GM23248 (cell line): Measurements from ENCODE around the gene VAV2. TPM values are rescaled to one million over a fixed set of nuclear protein-coding genes. Genes with fewer than 3 reads are reported as not detected.

Experiments used
- DNase-seq: peaks from one replicate; pipeline ENCODE4 v3.0.0-alpha.2; 2015
- H2AFZ ChIP-seq: fragments of 200-600 bp; sonication (generic); 2 replicates; pipeline ENCODE4 v1.6.1; 2016; ENCODE audit warnings: antibody characterized with exemption
- H3F3A ChIP-seq: fragments of 200-600 bp; sonication (generic); 2 replicates; pipeline ENCODE4 v1.6.1; 2016; ENCODE audit warnings: mild to moderate bottlenecking, antibody characterized with exemption, mixed run types; ENCODE audit not compliant: insufficient read depth
- H3K27ac ChIP-seq: fragments of 200-600 bp; sonication (generic); 2 replicates; pipeline ENCODE4 v1.5.1; 2016; ENCODE audit warnings: mild to moderate bottlenecking
- H3K27me3 ChIP-seq: fragments of 200-600 bp; sonication (generic); replicated peaks from 2 replicates; pipeline ENCODE4 v1.6.1; 2016; ENCODE audit warnings: mild to moderate bottlenecking; ENCODE audit not compliant: insufficient read depth
- H3K36me3 ChIP-seq: fragments of 200-600 bp; sonication (generic); 2 replicates; pipeline ENCODE4 v1.6.1; 2016; ENCODE audit warnings: low read depth, mild to moderate bottlenecking
- H3K4me1 ChIP-seq: fragments of 200-600 bp; sonication (generic); 2 replicates; pipeline ENCODE4 v1.6.1; 2016; ENCODE audit warnings: mild to moderate bottlenecking; ENCODE audit not compliant: insufficient read depth
- H3K4me2 ChIP-seq: fragments of 200-600 bp; sonication (generic); one replicate; pipeline ENCODE4 v1.6.1; 2016; ENCODE audit warnings: mild to moderate bottlenecking; ENCODE audit not compliant: unreplicated experiment
- H3K4me3 ChIP-seq: fragments of 200-600 bp; sonication (generic); 2 replicates; pipeline ENCODE4 v1.5.1; 2016; ENCODE audit warnings: mild to moderate bottlenecking
- H3K79me2 ChIP-seq: fragments of 200-600 bp; sonication (generic); 2 replicates; pipeline ENCODE4 v1.6.1; 2016; ENCODE audit warnings: mild to moderate bottlenecking; ENCODE audit not compliant: insufficient read depth
- H3K9ac ChIP-seq: fragments of 200-600 bp; sonication (generic); 2 replicates; pipeline ENCODE4 v1.6.1; 2016; ENCODE audit warnings: mild to moderate bottlenecking
- H3K9me2 ChIP-seq: fragments of 200-600 bp; sonication (generic); 2 replicates; pipeline ENCODE4 v1.6.1; 2016; ENCODE audit warnings: mixed run types, mild to moderate bottlenecking, moderate library complexity; ENCODE audit not compliant: insufficient read depth
- H3K9me3 ChIP-seq: fragments of 200-600 bp; sonication (generic); one replicate; pipeline ENCODE4 v1.6.1; 2017; ENCODE audit warnings: low read depth
- H4K20me1 ChIP-seq: fragments of 200-600 bp; sonication (generic); 2 replicates; pipeline ENCODE4 v1.6.0; 2016; ENCODE audit not compliant: insufficient read depth
- EZH2 ChIP-seq: fragments of 200-600 bp; sonication (generic); IDR thresholded peaks from 2 replicates; pipeline ENCODE4 v1.6.1; 2018; ENCODE audit warnings: antibody characterized with exemption, mild to moderate bottlenecking; ENCODE audit not compliant: insufficient read depth, poor library complexity, severe bottlenecking
- EZH2phosphoT487 ChIP-seq: fragments of 200-600 bp; sonication (generic); IDR thresholded peaks from 2 replicates; pipeline ENCODE4 v1.6.1; 2018; ENCODE audit warnings: antibody characterized with exemption, moderate library complexity, mild to moderate bottlenecking, low read depth; ENCODE audit not compliant: insufficient read depth
- WGBS, 2 experiments: methylation state at CpG; one replicate each; pipeline ENCODE4 v1.1.6; 2015 to 2017; ENCODE audit warnings: low lambda C conversion rate in 2 of 2, low coverage in 1 of 2; ENCODE audit errors: missing lambda C conversion rate in 2 of 2; 5-methylcytosine and 5-hydroxymethylcytosine counted together
- in situ Hi-C: fragments of 300-500 bp; cut with MboI; formaldehyde crosslinking; loops from 2 replicates; pipeline ENCODE4 v1.15.0; 2020
- polyA plus RNA-seq: library from polyadenylated mRNA; unstranded; fragments of >200 nt; fragmentation: Nextera tagmentation; extraction: Ambion mirVana; gene quantifications from 2 replicates; pipeline ENCODE4 v1.2.1, GENCODE V29; 2016
- total RNA-seq: library from RNA; depleted of rRNA; stranded (reverse); fragments of >200 nt; shearing (Covaris generic); gene quantifications from 2 replicates; pipeline ENCODE4 v1.2.3, GENCODE V29; 2014

VAV2 gene
- total and polyA plus RNA-seq, 2 experiments from 2014 or later: 6.7 to 9.0 TPM

DNA sequence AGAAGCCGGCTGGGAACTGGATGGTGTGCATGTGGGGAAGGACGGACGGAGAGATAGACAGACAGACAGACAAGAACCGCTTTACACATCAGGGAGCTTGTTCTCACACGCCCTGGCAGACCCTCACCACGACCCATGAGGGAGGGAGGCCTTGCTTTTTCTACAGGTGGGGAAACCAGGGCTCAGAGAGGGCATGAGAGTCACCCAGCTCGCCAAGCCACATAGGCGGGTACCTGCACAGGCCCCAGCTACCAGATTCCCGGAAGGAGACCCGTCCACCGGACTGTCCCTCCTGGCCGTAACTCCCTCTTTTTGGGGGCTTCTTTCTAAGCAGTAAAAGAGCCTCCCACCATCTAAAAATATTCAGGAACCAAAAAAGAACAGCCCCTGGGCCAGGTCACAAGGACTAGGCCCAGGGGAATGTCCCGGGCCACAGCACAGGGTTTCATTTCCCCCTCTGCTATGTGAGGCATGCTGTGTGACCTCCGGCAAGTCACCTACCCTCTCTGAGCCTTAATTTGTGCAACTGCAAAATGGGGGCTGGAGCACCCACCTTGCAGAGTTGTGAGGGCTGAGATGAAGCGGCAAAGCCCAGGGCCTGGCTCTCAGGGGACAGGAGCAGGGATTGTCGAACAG is 169.6 kb downstream of the VAV2 start:
- in situ Hi-C loops: no loop called here
- WGBS, 2 experiments: 97% methylated on average over 16 of the region's 16 CpGs
- Histone ChIP-seq H3K9me3 (no peaks in the 10 kb centered on the region), H4K20me1 (no peaks in the 10 kb centered on the region), H3K4me2 (no peak overlapping the region), H3K27ac (no peak overlapping the region), H3K36me3 (no peaks in the 10 kb centered on the region), H3K79me2 (no peaks in the 10 kb centered on the region), H3K4me3 (no peak overlapping the region), H3F3A (no peaks in the 10 kb centered on the region), H3K27me3 (no peaks in the 10 kb centered on the region), H3K9ac (no peak overlapping the region), H3K4me1 (no peaks in the 10 kb centered on the region), H3K9me2 (no peaks in the 10 kb centered on the region), H2AFZ (no peak overlapping the region)
- no peak for TF ChIP-seq EZH2
- no peak for TF ChIP-seq EZH2phosphoT487
- no peak for DNase-seq

DNA sequence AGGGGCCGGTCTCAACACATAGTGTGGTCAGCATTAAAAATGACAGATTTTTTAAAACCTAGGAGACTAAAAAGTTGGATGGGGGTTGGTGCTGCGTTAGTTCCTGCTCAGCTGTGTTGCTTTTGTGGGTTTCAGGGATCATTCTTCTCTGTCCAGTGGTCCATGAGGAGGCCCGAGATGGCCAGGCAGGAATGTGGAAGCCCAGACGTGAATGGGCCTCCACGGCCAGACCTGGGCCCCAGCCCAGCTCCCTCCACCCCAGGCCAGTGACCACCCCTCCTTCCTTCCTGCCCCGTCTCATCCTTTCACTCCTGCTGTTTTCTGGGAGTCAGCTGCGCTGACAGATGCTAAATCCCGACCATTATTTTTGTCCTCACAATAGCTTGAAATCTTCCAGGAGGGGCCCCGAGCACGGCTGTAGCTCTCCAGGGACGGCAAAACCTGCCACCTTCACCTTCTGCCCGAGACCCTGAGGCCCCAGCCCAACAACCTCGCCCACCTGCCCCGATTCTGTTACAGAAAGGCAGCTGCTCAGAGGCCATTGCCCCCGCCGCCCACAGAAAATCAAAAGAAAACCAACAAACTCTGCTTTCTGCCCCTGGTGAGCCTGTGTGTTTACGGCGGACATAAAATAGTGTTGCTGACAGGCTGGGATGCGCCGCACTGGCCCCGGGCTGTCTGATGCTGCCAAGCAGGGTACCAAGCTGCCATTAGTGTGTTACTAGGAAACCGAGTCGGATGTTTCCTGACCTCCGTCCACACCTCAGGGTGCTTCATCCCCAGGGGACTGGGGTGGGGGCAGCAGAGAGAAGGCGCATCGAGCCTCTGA is 170.3 kb downstream of the VAV2 start:
- no peak overlapping the region for H3K4me2 ChIP-seq
- H3K27ac ChIP-seq: no peak overlapping the region
- no peaks in the 10 kb centered on the region for H4K20me1 ChIP-seq
- H3F3A ChIP-seq: no peaks in the 10 kb centered on the region
- 88 to 91% methylated on average over 24 to 26 of the region's 26 CpGs for WGBS, 2 experiments
- no peaks in the 10 kb centered on the region for H3K36me3 ChIP-seq
- H3K9me2 ChIP-seq: no peaks in the 10 kb centered on the region
- H3K79me2 ChIP-seq: no peaks in the 10 kb centered on the region
- no peak for DNase-seq
- TF ChIP-seq EZH2phosphoT487: no peak
- H3K27me3 ChIP-seq: no peaks in the 10 kb centered on the region
- no peak overlapping the region for H3K4me3 ChIP-seq
- in situ Hi-C loops: no loop called here
- H3K9ac ChIP-seq: no peak overlapping the region
- H2AFZ ChIP-seq: no peak overlapping the region
- H3K9me3 ChIP-seq: no peaks in the 10 kb centered on the region
- no peaks in the 10 kb centered on the region for H3K4me1 ChIP-seq

DNA sequence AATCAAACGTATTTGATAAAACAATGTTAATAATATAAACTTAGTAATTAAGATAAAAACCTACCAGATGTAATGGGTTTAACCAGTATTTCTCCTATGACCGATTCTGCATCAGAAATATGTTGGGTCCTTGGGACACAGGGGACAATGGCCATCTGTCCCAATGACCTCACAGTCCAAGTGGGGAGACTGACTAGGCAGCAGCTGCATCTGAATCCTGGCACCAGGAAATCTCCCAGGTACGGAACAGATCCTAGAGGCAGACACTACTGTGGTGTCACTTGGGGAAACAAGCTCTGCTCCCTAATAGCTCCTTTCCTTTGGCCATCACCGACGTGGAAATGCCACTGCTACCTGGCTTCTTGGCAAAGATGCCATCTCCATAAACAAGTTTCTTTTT is 172.2 kb downstream of the VAV2 start:
- Histone ChIP-seq H3K79me2 (no peaks in the 10 kb centered on the region), H3K9me3 (no peaks in the 10 kb centered on the region), H3K4me2 (no peak overlapping the region), H2AFZ (no peak overlapping the region), H3F3A (no peaks in the 10 kb centered on the region), H3K4me1 (no peaks in the 10 kb centered on the region), H3K9me2 (no peaks in the 10 kb centered on the region), H3K27ac (no peak overlapping the region), H3K36me3 (no peaks in the 10 kb centered on the region), H3K4me3 (no peak overlapping the region), H3K9ac (no peak overlapping the region), H4K20me1 (no peaks in the 10 kb centered on the region), H3K27me3 (no peaks in the 10 kb centered on the region)
- TF ChIP-seq EZH2 (no peak), EZH2phosphoT487 (no peak)
- DNase-seq: no peak
- in situ Hi-C loops: no loop called here
- WGBS, 2 experiments: 98 to 100% methylated on average over 5 of the region's 5 CpGs

DNA sequence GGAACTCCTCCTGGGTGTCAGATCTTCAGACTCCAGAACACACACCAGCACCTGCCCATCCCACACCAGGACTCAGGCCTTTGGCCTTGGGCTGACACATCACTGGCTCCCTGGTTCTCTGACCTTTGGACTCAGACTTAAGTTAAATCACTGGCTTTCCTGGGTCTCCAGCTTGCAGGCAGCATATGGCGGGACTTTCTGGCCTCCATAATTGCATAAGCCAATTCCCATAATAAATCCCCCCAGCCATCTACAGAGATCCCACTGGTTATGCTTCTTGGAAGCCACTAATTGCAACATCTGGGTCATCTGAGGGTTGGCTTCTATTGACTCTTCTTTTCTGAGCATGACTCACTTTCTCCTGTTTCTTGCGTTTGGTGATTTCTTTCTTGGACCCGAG is 173.7 kb downstream of the VAV2 start:
- H3K9me3 ChIP-seq: no peaks in the 10 kb centered on the region
- TF ChIP-seq EZH2: no peak
- no peak for TF ChIP-seq EZH2phosphoT487
- no peaks in the 10 kb centered on the region for H4K20me1 ChIP-seq
- DNase-seq: peak; percentile 49
- H3K36me3 ChIP-seq: no peaks in the 10 kb centered on the region
- no peak overlapping the region for H2AFZ ChIP-seq
- no peak overlapping the region for H3K4me2 ChIP-seq
- in situ Hi-C loops: no loop called here
- H3K4me3 ChIP-seq: no peak overlapping the region
- no peaks in the 10 kb centered on the region for H3K4me1 ChIP-seq
- H3K79me2 ChIP-seq: no peaks in the 10 kb centered on the region
- H3K27me3 ChIP-seq: no peaks in the 10 kb centered on the region
- H3K27ac ChIP-seq: no peak overlapping the region
- 48 to 49% methylated on average over 3 of the region's 3 CpGs for WGBS, 2 experiments
- no peaks in the 10 kb centered on the region for H3F3A ChIP-seq
- H3K9me2 ChIP-seq: no peaks in the 10 kb centered on the region
- no peak overlapping the region for H3K9ac ChIP-seq
